Measurements from ENCODE around the gene TPBG.

TPBG gene

GRCh38 chr6:82396964-82397751, 33.5 kb downstream of the TPBG start:
- Histone ChIP-seq H3K36me3 (ENCODE audit: low read depth) (peaks cover 31% of the 10 kb centered on the region), H3K27ac (ENCODE audit: poor library complexity, severe bottlenecking) (peak overlapping the region; percentile 100), H3K4me1 (ENCODE audit: insufficient read depth, poor library complexity, severe bottlenecking) (peaks cover 42% of the 10 kb centered on the region), H3K9me3 (ENCODE audit: severe bottlenecking) (no peaks in the 10 kb centered on the region), H3K4me3 (ENCODE audit: severe bottlenecking) (no peak overlapping the region), H3K27me3 (ENCODE audit: insufficient read depth, poor library complexity, severe bottlenecking) (no peaks in the 10 kb centered on the region)
- peak; percentile 96 for ATAC-seq (ENCODE audit: low read depth)
- DNase-seq (ENCODE audit: low spot score): no peak
- TF ChIP-seq CTCF (IDR thresholded peaks at IDR 0.05; ENCODE audit: poor library complexity, severe bottlenecking): no peak

- H3K4me1 ChIP-seq (ENCODE audit: insufficient read depth, poor library complexity, severe bottlenecking): peaks cover 42% of the 10 kb centered on the region
- no peaks in the 10 kb centered on the region for H3K9me3 ChIP-seq (ENCODE audit: severe bottlenecking)
- peaks cover 31% of the 10 kb centered on the region for H3K36me3 ChIP-seq (ENCODE audit: low read depth)
- no peaks in the 10 kb centered on the region for H3K27me3 ChIP-seq (ENCODE audit: insufficient read depth, poor library complexity, severe bottlenecking)
- peak overlapping the region; percentile 100 for H3K27ac ChIP-seq (ENCODE audit: poor library complexity, severe bottlenecking)
- ATAC-seq (ENCODE audit: low read depth) (peak; percentile 61), DNase-seq (ENCODE audit: low spot score) (no peak)
- no peak for TF ChIP-seq CTCF (IDR thresholded peaks at IDR 0.05; ENCODE audit: poor library complexity, severe bottlenecking)
- H3K4me3 ChIP-seq (ENCODE audit: severe bottlenecking): no peak overlapping the region
These were observed 34.5 kb downstream of the TPBG start for GRCh38 chr6:82397962-82398692.

GRCh38 chr6:82408952-82409431, 45.4 kb downstream of the TPBG start:
- ATAC-seq (ENCODE audit: low read depth): peak; percentile 95
- H3K36me3 ChIP-seq (ENCODE audit: low read depth): peaks cover 30% of the 10 kb centered on the region
- peak overlapping the region; percentile 100 for H3K27ac ChIP-seq (ENCODE audit: poor library complexity, severe bottlenecking)
- no peak for DNase-seq (ENCODE audit: low spot score)
- no peaks in the 10 kb centered on the region for H3K27me3 ChIP-seq (ENCODE audit: insufficient read depth, poor library complexity, severe bottlenecking)
- no peak for TF ChIP-seq CTCF (IDR thresholded peaks at IDR 0.05; ENCODE audit: poor library complexity, severe bottlenecking)
- H3K4me1 ChIP-seq (ENCODE audit: insufficient read depth, poor library complexity, severe bottlenecking): peaks cover 33% of the 10 kb centered on the region
- H3K9me3 ChIP-seq (ENCODE audit: severe bottlenecking): no peaks in the 10 kb centered on the region
- no peak overlapping the region for H3K4me3 ChIP-seq (ENCODE audit: severe bottlenecking)

GRCh38 chr6:82410151-82410648, 46.6 kb downstream of the TPBG start:
- H3K4me1 ChIP-seq (ENCODE audit: insufficient read depth, poor library complexity, severe bottlenecking): peaks cover 30% of the 10 kb centered on the region
- H3K27me3 ChIP-seq (ENCODE audit: insufficient read depth, poor library complexity, severe bottlenecking): no peaks in the 10 kb centered on the region
- peak overlapping the region; percentile 100 for H3K27ac ChIP-seq (ENCODE audit: poor library complexity, severe bottlenecking)
- ATAC-seq (ENCODE audit: low read depth) (peak; percentile 11; the same call in 2 of the 3 replicates), DNase-seq (ENCODE audit: low spot score) (no peak)
- TF ChIP-seq CTCF (IDR thresholded peaks at IDR 0.05; ENCODE audit: poor library complexity, severe bottlenecking): no peak
- H3K9me3 ChIP-seq (ENCODE audit: severe bottlenecking): no peaks in the 10 kb centered on the region
- H3K36me3 ChIP-seq (ENCODE audit: low read depth): peaks cover 32% of the 10 kb centered on the region
- no peak overlapping the region for H3K4me3 ChIP-seq (ENCODE audit: severe bottlenecking)
